Astrocyte (in vitro differentiated cells and primary cell): Measurements from ENCODE around the gene LDLRAD4. TPM values are rescaled to one million over a fixed set of nuclear protein-coding genes. Genes with fewer than 3 reads are reported as not detected.

Experiments
- DNase-seq: peaks from one replicate; pipeline ENCODE4 v3.0.0-alpha.2; 2010; ENCODE audit warnings: low read depth
- FAIRE-seq: peaks from 2 replicates; lab custom pipeline; 2011; peaks lifted over from hg19 to GRCh38; lab: Jason Lieb, UNC
- H2AFZ ChIP-seq: 2 replicates; pipeline ENCODE4 v1.6.0; 2012; ENCODE audit warnings: low read depth, low read length, inconsistent platforms
- H3K27ac ChIP-seq: 2 replicates; pipeline ENCODE4 v1.5.1; 2011; ENCODE audit warnings: low read depth, low read length, inconsistent platforms
- H3K27me3 ChIP-seq: 2 replicates; pipeline ENCODE4 v1.6.0; 2011; ENCODE audit warnings: low read length, inconsistent platforms; ENCODE audit not compliant: insufficient read depth
- H3K36me3 ChIP-seq: 2 replicates; pipeline ENCODE4 v1.5.1; 2011; ENCODE audit warnings: low read length, inconsistent platforms; ENCODE audit not compliant: insufficient read depth
- H3K4me1 ChIP-seq: 2 replicates; pipeline ENCODE4 v1.5.1; 2011; ENCODE audit warnings: low read length, inconsistent platforms; ENCODE audit not compliant: insufficient read depth
- H3K4me2 ChIP-seq: 2 replicates; pipeline ENCODE4 v1.6.0; 2012; ENCODE audit warnings: low read length, inconsistent platforms
- H3K4me3 ChIP-seq: 2 replicates; pipeline ENCODE4 v1.5.1; 2011; ENCODE audit warnings: low read depth, mild to moderate bottlenecking, low read length, inconsistent platforms; ENCODE audit not compliant: insufficient read depth
- H3K79me2 ChIP-seq: 2 replicates; pipeline ENCODE4 v1.6.0; 2012; ENCODE audit warnings: mild to moderate bottlenecking, low read length, inconsistent platforms; ENCODE audit not compliant: insufficient read depth
- H3K9ac ChIP-seq: 2 replicates; pipeline ENCODE4 v1.6.0; 2012; ENCODE audit warnings: mild to moderate bottlenecking, low read length, inconsistent platforms
- H3K9me3 ChIP-seq: 2 replicates; pipeline ENCODE4 v1.5.1; 2012; ENCODE audit warnings: low read depth, mild to moderate bottlenecking, low read length, inconsistent platforms; ENCODE audit not compliant: insufficient read depth
- H4K20me1 ChIP-seq: 2 replicates; pipeline ENCODE4 v1.6.0; 2012; ENCODE audit warnings: low read length, inconsistent platforms; ENCODE audit not compliant: insufficient read depth
- H3K27ac Mint-ChIP-seq: one replicate; pipeline ENCODE4 v1.8.0; 2021; ENCODE audit warnings: mild to moderate bottlenecking, mixed read lengths; ENCODE audit not compliant: unreplicated experiment
- H3K27me3 Mint-ChIP-seq: one replicate; pipeline ENCODE4 v1.8.0; 2021; ENCODE audit warnings: low read depth, mixed read lengths; ENCODE audit not compliant: unreplicated experiment
- H3K36me3 Mint-ChIP-seq: one replicate; pipeline ENCODE4 v1.8.0; 2021; ENCODE audit warnings: low read depth, mixed read lengths; ENCODE audit not compliant: unreplicated experiment
- H3K4me1 Mint-ChIP-seq: one replicate; pipeline ENCODE4 v1.8.0; 2021; ENCODE audit warnings: low read depth, mixed read lengths; ENCODE audit not compliant: unreplicated experiment
- H3K4me3 Mint-ChIP-seq: one replicate; pipeline ENCODE4 v1.8.0; 2021; ENCODE audit warnings: mild to moderate bottlenecking, moderate library complexity, mixed read lengths; ENCODE audit not compliant: unreplicated experiment
- H3K9me3 Mint-ChIP-seq: one replicate; pipeline ENCODE4 v1.8.0; 2021; ENCODE audit warnings: mild to moderate bottlenecking, mixed read lengths; ENCODE audit not compliant: unreplicated experiment
- CTCF ChIP-seq: IDR thresholded peaks from 2 replicates; pipeline ENCODE4 v1.5.1; 2011; ENCODE audit warnings: low read depth, mild to moderate bottlenecking, inconsistent platforms, low read length, moderate library complexity; ENCODE audit not compliant: insufficient read depth
- EZH2 ChIP-seq: IDR thresholded peaks from 2 replicates; pipeline ENCODE4 v1.6.1; 2012; ENCODE audit warnings: mild to moderate bottlenecking, low read length, inconsistent platforms; ENCODE audit not compliant: insufficient read depth
- total RNA-seq: library from RNA; stranded (reverse); gene quantifications from 2 replicates; pipeline ENCODE4 v1.2.1, GENCODE V29; 2021

LDLRAD4 gene
- total RNA-seq, 1 donor from 2014 or later, result 26.0 TPM

GRCh38 chr18:13256444-13257305, 38.1 kb downstream of the LDLRAD4 start:
- Histone ChIP-seq H3K27me3 (no peaks in the 10 kb centered on the region), H3K27ac (no peak overlapping the region), H3K4me1 (peaks cover 5% of the 10 kb centered on the region), H3K9me3 (no peaks in the 10 kb centered on the region), H3K36me3 (no peaks in the 10 kb centered on the region), H3K79me2 (no peaks in the 10 kb centered on the region), H3K4me2 (no peak overlapping the region), H4K20me1 (peaks cover 4% of the 10 kb centered on the region), H3K4me3 (no peak overlapping the region), H2AFZ (no peak overlapping the region), H3K9ac (no peak overlapping the region)
- TF ChIP-seq EZH2, result no peak
- TF ChIP-seq CTCF, result no peak
- Mint-ChIP-seq H3K27me3 (peaks cover 5% of the 10 kb centered on the region), H3K27ac (no peak overlapping the region), H3K4me1 (peaks cover 50% of the 10 kb centered on the region), H3K4me3 (no peak overlapping the region), H3K9me3 (no peaks in the 10 kb centered on the region), H3K36me3 (peaks cover 9% of the 10 kb centered on the region)
- no peak for FAIRE-seq
- DNase-seq, result no peak

GRCh38 chr18:13257361-13257980, 38.9 kb downstream of the LDLRAD4 start:
- TF ChIP-seq EZH2 (no peak), CTCF (no peak)
- Histone ChIP-seq H4K20me1 (peaks cover 4% of the 10 kb centered on the region), H3K4me1 (peaks cover 5% of the 10 kb centered on the region), H2AFZ (no peak overlapping the region), H3K4me2 (no peak overlapping the region), H3K4me3 (no peak overlapping the region), H3K9me3 (no peaks in the 10 kb centered on the region), H3K36me3 (no peaks in the 10 kb centered on the region), H3K27me3 (no peaks in the 10 kb centered on the region), H3K27ac (no peak overlapping the region), H3K79me2 (peaks cover 2% of the 10 kb centered on the region), H3K9ac (no peak overlapping the region)
- no peak overlapping the region for H3K4me3 Mint-ChIP-seq
- no peak for FAIRE-seq
- no peak for DNase-seq
- peaks cover 52% of the 10 kb centered on the region for H3K4me1 Mint-ChIP-seq
- peaks cover 8% of the 10 kb centered on the region for H3K36me3 Mint-ChIP-seq
- no peaks in the 10 kb centered on the region for H3K9me3 Mint-ChIP-seq
- H3K27me3 Mint-ChIP-seq, result peaks cover 5% of the 10 kb centered on the region
- no peak overlapping the region for H3K27ac Mint-ChIP-seq
